Erythroblast (primary cell): Measurements from ENCODE around the gene C20orf96.

ENCODE experiments used
- GATA1 ChIP-seq: IDR thresholded peaks from 2 replicates; pipeline ENCODE4 v1.6.1; 2011; ENCODE audit warnings: low read depth, mild to moderate bottlenecking, control low read depth, low read length, moderate library complexity
- POLR2A ChIP-seq: IDR thresholded peaks from 2 replicates; pipeline ENCODE4 v1.6.1; 2011; ENCODE audit warnings: mild to moderate bottlenecking, low read length

- TF ChIP-seq POLR2A (no peak), GATA1 (no peak)
Measured at GRCh38 chr20:298776-299391, 8.3 kb upstream of the C20orf96 start.
